HEK293T (cell line): ENCODE results near the gene NR6A1.

ENCODE experiments used
- BHLHE40 ChIP-seq: fragments of 450-650 bp; IDR thresholded peaks from 2 replicates; pipeline ENCODE4 v1.6.1; 2016; ENCODE audit warnings: mild to moderate bottlenecking, moderate library complexity, borderline replicate concordance
- CTBP1 ChIP-seq: fragments of 450-650 bp; IDR thresholded peaks from 2 replicates; pipeline ENCODE4 v1.6.1; 2016; ENCODE audit warnings: borderline replicate concordance
- FOXK2 ChIP-seq: fragments of 450-650 bp; IDR thresholded peaks from 2 replicates; pipeline ENCODE4 v1.6.1; 2016; ENCODE audit warnings: mild to moderate bottlenecking
- LEF1 ChIP-seq: fragments of 450-650 bp; IDR thresholded peaks from 2 replicates; pipeline ENCODE4 v1.6.1; 2017; ENCODE audit warnings: mild to moderate bottlenecking, borderline replicate concordance
- NFRKB ChIP-seq: fragments of 450-650 bp; IDR thresholded peaks from 2 replicates; pipeline ENCODE4 v1.6.1; 2016; ENCODE audit warnings: mild to moderate bottlenecking, moderate library complexity
- SP1 ChIP-seq: fragments of 450-650 bp; IDR thresholded peaks from 2 replicates; pipeline ENCODE4 v1.6.1; 2017
- TF ChIP-seq, protein P1 (sequence below): fragments of 450-650 bp; IDR thresholded peaks from 2 replicates; pipeline ENCODE4 v1.6.1; 2016

DNA sequence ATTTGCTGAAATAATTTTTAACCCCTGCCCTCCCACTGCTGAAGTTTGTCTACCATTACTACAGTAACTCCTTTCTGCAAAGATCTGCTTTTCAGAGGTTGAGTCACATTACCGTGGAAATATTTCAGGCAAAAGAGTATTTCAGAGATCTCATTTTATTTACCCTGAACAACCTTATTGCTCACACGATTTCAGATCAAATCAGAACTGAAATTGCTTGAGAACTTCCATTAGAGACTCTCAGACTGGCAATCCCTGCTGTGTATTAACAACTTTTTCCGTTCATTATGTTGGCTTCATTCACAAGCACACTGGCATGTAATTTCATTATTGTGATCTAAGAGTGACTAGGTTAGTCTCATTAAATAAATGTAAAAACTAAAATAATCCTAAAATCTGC is 16.1 kb downstream of the NR6A1 start:
- TF ChIP-seq BHLHE40 (no peak), SP1 (no peak), LEF1 (no peak), CTBP1 (no peak), FOXK2 (no peak), NFRKB (no peak)
- TF ChIP-seq, protein P1, sequence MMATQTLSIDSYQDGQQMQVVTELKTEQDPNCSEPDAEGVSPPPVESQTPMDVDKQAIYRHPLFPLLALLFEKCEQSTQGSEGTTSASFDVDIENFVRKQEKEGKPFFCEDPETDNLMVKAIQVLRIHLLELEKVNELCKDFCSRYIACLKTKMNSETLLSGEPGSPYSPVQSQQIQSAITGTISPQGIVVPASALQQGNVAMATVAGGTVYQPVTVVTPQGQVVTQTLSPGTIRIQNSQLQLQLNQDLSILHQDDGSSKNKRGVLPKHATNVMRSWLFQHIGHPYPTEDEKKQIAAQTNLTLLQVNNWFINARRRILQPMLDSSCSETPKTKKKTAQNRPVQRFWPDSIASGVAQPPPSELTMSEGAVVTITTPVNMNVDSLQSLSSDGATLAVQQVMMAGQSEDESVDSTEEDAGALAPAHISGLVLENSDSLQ: no peak
